GM12878 (cell line): ENCODE data around the gene LMBR1. TPM values are rescaled to one million over a fixed set of nuclear protein-coding genes. Genes with fewer than 3 reads are reported as not detected.

Experiments
- BCLAF1 ChIP-seq: fragments of 450-650 bp; IDR thresholded peaks from 2 replicates; pipeline ENCODE4 v1.6.1; 2017; ENCODE audit warnings: antibody characterized with exemption, mild to moderate bottlenecking, moderate library complexity
- BMI1 ChIP-seq: fragments of 450-650 bp; IDR thresholded peaks from 2 replicates; pipeline ENCODE4 v1.6.1; 2016; ENCODE audit warnings: mild to moderate bottlenecking, moderate library complexity, borderline replicate concordance
- CUX1 ChIP-seq: IDR thresholded peaks from 2 replicates; pipeline ENCODE4 v1.6.1; 2012; ENCODE audit warnings: improper control_type of control experiment, low read depth, low read length; ENCODE audit not compliant: insufficient replicate concordance
- E2F4 ChIP-seq: IDR thresholded peaks from 2 replicates; pipeline ENCODE4 v1.6.1; 2012; ENCODE audit warnings: low read depth, low read length, improper control_type of control experiment
- HDGF ChIP-seq: fragments of 450-650 bp; IDR thresholded peaks from 2 replicates; pipeline ENCODE4 v1.6.1; 2016; ENCODE audit warnings: antibody characterized with exemption
- IKZF2 ChIP-seq, 2 experiments: fragments of 450-650 bp; IDR thresholded peaks; 2 replicates each; pipeline ENCODE4 v1.6.1; 2017; ENCODE audit warnings: mild to moderate bottlenecking in 2 of 2, moderate library complexity in 2 of 2
- NFIC ChIP-seq: IDR thresholded peaks from 2 replicates; pipeline ENCODE4 v1.6.1; 2012; ENCODE audit warnings: low read depth, mild to moderate bottlenecking, inconsistent platforms, low read length, moderate library complexity
- NR2C1 ChIP-seq: fragments of 450-650 bp; IDR thresholded peaks from 2 replicates; pipeline ENCODE4 v1.6.1; 2017; ENCODE audit warnings: antibody characterized with exemption, mild to moderate bottlenecking, moderate library complexity
- NR2F1 ChIP-seq: fragments of 450-650 bp; conservative IDR thresholded peaks from 2 replicates; pipeline ENCODE4 v1.6.1; 2017; ENCODE audit warnings: mild to moderate bottlenecking
- STAT3 ChIP-seq: IDR thresholded peaks from 2 replicates; pipeline ENCODE4 v1.6.1; 2011; ENCODE audit warnings: low read depth, low read length, improper control_type of control experiment
- ZNF592 ChIP-seq: fragments of 450-650 bp; IDR thresholded peaks from 2 replicates; pipeline ENCODE4 v1.6.1; 2017; ENCODE audit warnings: mild to moderate bottlenecking, moderate library complexity
- ZZZ3 ChIP-seq: IDR thresholded peaks from 2 replicates; pipeline ENCODE4 v1.6.1; 2011; ENCODE audit warnings: low read depth; ENCODE audit not compliant: control insufficient read depth, insufficient read length
- polyA plus RNA-seq, 11 experiments: library from polyadenylated mRNA; depleted of rRNA in 4 of 11; unstranded in 6 of 11; stranded (reverse) in 5 of 11; fragments of >200 nt; fragmentation: Nextera tagmentation in 4 of 11; fragmentation: Illumina TruSeq in 1 of 11; extraction: Ambion mirVana in 4 of 11; extraction: Trizol in 1 of 11; gene quantifications; 1 replicate in 1 of 11; 2 replicates in 10 of 11; pipeline versions ENCODE4 v1.2.1 to v1.2.3, GENCODE V29; 2011 to 2016; ENCODE audit warnings: inconsistent platforms in 2 of 11, missing spikeins in 2 of 11, low read depth in 1 of 11
- total RNA-seq, 4 experiments: library from RNA; depleted of rRNA in 3 of 4; stranded (reverse); fragments of >200 nt in 3 of 4; fragmentation: Illumina TruSeq in 1 of 4; extraction: Trizol in 1 of 4; gene quantifications; 2 replicates each; pipeline versions ENCODE4 v1.2.1 to v1.2.3, GENCODE V29; 2013 to 2021

Gene LMBR1
- total and polyA plus RNA-seq, 10 of the 15 experiments (the other 5 are each of a cell fraction or from before 2014, with no cell fraction given) = 4.0 to 63.5 (median 28.8) TPM

- TF ChIP-seq ZNF592 = no peak
- no peak for TF ChIP-seq IKZF2 (IDR thresholded peaks at IDR 0.05)
- TF ChIP-seq NR2C1 = no peak
- no peak for TF ChIP-seq BMI1
- no peak for TF ChIP-seq ZZZ3
- no peak for TF ChIP-seq BCLAF1
- TF ChIP-seq NR2F1 = no peak
- no peak for TF ChIP-seq STAT3
- no peak for TF ChIP-seq HDGF
- no peak for TF ChIP-seq NFIC
- no peak for TF ChIP-seq CUX1
- TF ChIP-seq E2F4 = no peak
- TF ChIP-seq, all 136 proteins: peak for 0
Observed at GRCh38 chr7:156942708-156943090, 49.7 kb upstream of the LMBR1 start (continued).
